HepG2 (cell line): ENCODE measurements around the gene APOC3. TPM values are rescaled to one million over a fixed set of nuclear protein-coding genes. Genes with fewer than 3 reads are reported as not detected.

Source experiments
- DRAP1 ChIP-seq: IDR thresholded peaks from 2 replicates; pipeline ENCODE4 v1.6.1; 2016; ENCODE audit warnings: missing genetic modification reagents, missing compliant biosample characterization
- ESRRA ChIP-seq: sonication (generic); formaldehyde crosslinking; IDR thresholded peaks from 2 replicates; pipeline ENCODE4 v1.5.1; 2020; ENCODE audit warnings: mild to moderate bottlenecking, low read depth, missing genetic modification reagents
- HES4 ChIP-seq: sonication (generic); formaldehyde crosslinking; IDR thresholded peaks from 2 replicates; pipeline ENCODE4 v1.9.0; 2021; ENCODE audit warnings: mild to moderate bottlenecking, missing genetic modification reagents, borderline replicate concordance
- IKZF4 ChIP-seq: sonication (generic); formaldehyde crosslinking; IDR thresholded peaks from 2 replicates; pipeline ENCODE4 v1.5.1; 2020; ENCODE audit warnings: borderline replicate concordance, mild to moderate bottlenecking, low read depth, missing genetic modification reagents; ENCODE audit errors: not compliant biosample characterization
- JUN ChIP-seq: sonication (generic); formaldehyde crosslinking; IDR thresholded peaks from 2 replicates; pipeline ENCODE4 v1.4.0; 2020; ENCODE audit warnings: mild to moderate bottlenecking, missing genetic modification reagents
- KDM3A ChIP-seq: IDR thresholded peaks from 2 replicates; pipeline ENCODE4 v1.6.1; 2018; ENCODE audit warnings: low read depth, missing compliant biosample characterization
- KLF12 ChIP-seq: sonication (generic); formaldehyde crosslinking; IDR thresholded peaks from 2 replicates; pipeline ENCODE4 v1.4.0; 2020; ENCODE audit warnings: missing genetic modification reagents, borderline replicate concordance
- NCOA5 ChIP-seq: sonication (generic); formaldehyde crosslinking; IDR thresholded peaks from 2 replicates; pipeline ENCODE4 v1.4.0; 2020; ENCODE audit warnings: missing genetic modification reagents
- NR3C1 ChIP-seq: sonication (generic); formaldehyde crosslinking; IDR thresholded peaks from 2 replicates; pipeline ENCODE4 v1.4.0; 2020; ENCODE audit warnings: missing genetic modification reagents
- PAF1 ChIP-seq: IDR thresholded peaks from 2 replicates; pipeline ENCODE4 v1.6.1; 2016; ENCODE audit warnings: missing genetic modification reagents, missing compliant biosample characterization
- SRF ChIP-seq: IDR thresholded peaks from 2 replicates; pipeline ENCODE4 v1.6.1; 2011; ENCODE audit warnings: mild to moderate bottlenecking, low read depth, low read length, moderate library complexity
- TAF1 ChIP-seq: sonication (generic); formaldehyde crosslinking; IDR thresholded peaks from 2 replicates; pipeline ENCODE4 v1.4.0; 2020; ENCODE audit warnings: missing genetic modification reagents
- TERF1 ChIP-seq: sonication (generic); formaldehyde crosslinking; IDR thresholded peaks from 2 replicates; pipeline ENCODE4 v1.8.0; 2022; ENCODE audit warnings: mild to moderate bottlenecking, missing genetic modification reagents, moderate library complexity
- TFDP1 ChIP-seq: IDR thresholded peaks from 2 replicates; pipeline ENCODE4 v1.6.1; 2016; ENCODE audit warnings: missing compliant biosample characterization, missing genetic modification reagents, borderline replicate concordance
- TRIM22 ChIP-seq: fragments of 450-650 bp; IDR thresholded peaks from 2 replicates; pipeline ENCODE4 v1.6.1; 2017
- ZFP91 ChIP-seq: sonication (generic); formaldehyde crosslinking; IDR thresholded peaks from 2 replicates; pipeline ENCODE4 v1.9.0; 2022; ENCODE audit warnings: missing genetic modification reagents, mild to moderate bottlenecking, borderline replicate concordance
- ZNF17 ChIP-seq: sonication (generic); formaldehyde crosslinking; IDR thresholded peaks from 2 replicates; pipeline ENCODE4 v1.5.0; 2020; ENCODE audit warnings: mild to moderate bottlenecking, missing genetic modification reagents
- ZNF317 ChIP-seq: sonication (generic); formaldehyde crosslinking; IDR thresholded peaks from 2 replicates; pipeline ENCODE4 v1.5.0; 2020; ENCODE audit warnings: mild to moderate bottlenecking, missing genetic modification reagents
- ZNF543 ChIP-seq: sonication (generic); formaldehyde crosslinking; IDR thresholded peaks from 2 replicates; pipeline ENCODE4 v1.4.0; 2020; ENCODE audit warnings: mild to moderate bottlenecking, missing genetic modification reagents
- ZNF556 ChIP-seq: sonication (generic); formaldehyde crosslinking; IDR thresholded peaks from 2 replicates; pipeline ENCODE4 v1.4.0; 2020; ENCODE audit warnings: mild to moderate bottlenecking, missing genetic modification reagents, borderline replicate concordance
- ZNF746 ChIP-seq: sonication (generic); formaldehyde crosslinking; IDR thresholded peaks from 2 replicates; pipeline ENCODE4 v1.8.0; 2022; ENCODE audit warnings: mild to moderate bottlenecking, missing genetic modification reagents
- ZNF800 ChIP-seq: sonication (generic); formaldehyde crosslinking; IDR thresholded peaks from 2 replicates; pipeline ENCODE4 v1.4.0; 2020; ENCODE audit warnings: missing genetic modification reagents
- polyA plus RNA-seq, 8 experiments: library from polyadenylated mRNA; depleted of rRNA in 3 of 8; stranded (reverse) in 7 of 8; unstranded in 1 of 8; fragments of >200 nt; fragmentation: Illumina TruSeq in 4 of 8; extraction: Trizol in 4 of 8; gene quantifications; 2 replicates each; pipeline versions ENCODE4 v1.2.1 to v1.2.3, GENCODE V29; 2011 to 2016; ENCODE audit warnings: low read depth in 4 of 8, missing spikeins in 1 of 8, mixed read lengths in 1 of 8; ENCODE audit not compliant: insufficient read depth in 1 of 8
- total RNA-seq, 5 experiments: library from RNA; depleted of rRNA; stranded (reverse); fragments of >200 nt; fragmentation: Illumina TruSeq; extraction: Trizol; gene quantifications; 2 replicates each; pipeline ENCODE4 v1.2.3, GENCODE V29; 2016; ENCODE audit warnings: low read depth in 1 of 5

APOC3 gene
- total and polyA plus RNA-seq, 2 of the 13 experiments (the other 11 are each of a cell fraction or from before 2014, with no cell fraction given), result 314 to 687 TPM

GRCh38 chr11:116829525-116830183 is at the start of gene APOC3 (continued):
- TF ChIP-seq TRIM22, result no peak
- TF ChIP-seq ZNF17 (CRISPR knock-in tag), result no peak
- TF ChIP-seq ZNF556, result no peak; the same call in 1 of the 2 replicates
- TF ChIP-seq NR3C1 (CRISPR knock-in tag), result no peak
- peak; percentile 83 for TF ChIP-seq ESRRA (CRISPR knock-in tag)
- peak; percentile 1; the same call in 1 of the 2 replicates for TF ChIP-seq ZFP91
- TF ChIP-seq TERF1 (CRISPR knock-in tag), result no peak
- TF ChIP-seq TFDP1 (CRISPR knock-in tag), result peak; percentile 48; the same call in 1 of the 2 replicates
- peak; percentile 86; the same call in 1 of the 2 replicates for TF ChIP-seq KDM3A (CRISPR knock-in tag)
- TF ChIP-seq NCOA5 (CRISPR knock-in tag), result no peak
- TF ChIP-seq ZNF800, result no peak
- no peak; the same call in 1 of the 2 replicates for TF ChIP-seq JUN (CRISPR knock-in tag)
- TF ChIP-seq IKZF4 (CRISPR knock-in tag), result peak; percentile 69
- no peak for TF ChIP-seq PAF1 (CRISPR knock-in tag)
- peak; percentile 96 for TF ChIP-seq DRAP1 (CRISPR knock-in tag)
- peak; percentile 68; the same call in 1 of the 2 replicates for TF ChIP-seq HES4 (CRISPR knock-in tag)
- peak; percentile 73 for TF ChIP-seq TAF1 (CRISPR knock-in tag)
- peak; percentile 94 for TF ChIP-seq ZNF746 (CRISPR knock-in tag)
- TF ChIP-seq ZNF317 (CRISPR knock-in tag), result peak; percentile 81
- TF ChIP-seq SRF, result no peak
- no peak; the same call in 1 of the 2 replicates for TF ChIP-seq KLF12 (CRISPR knock-in tag)
- no peak for TF ChIP-seq ZNF543 (CRISPR knock-in tag)
